ENCODE measurements around the gene DUSP7.

DNA sequence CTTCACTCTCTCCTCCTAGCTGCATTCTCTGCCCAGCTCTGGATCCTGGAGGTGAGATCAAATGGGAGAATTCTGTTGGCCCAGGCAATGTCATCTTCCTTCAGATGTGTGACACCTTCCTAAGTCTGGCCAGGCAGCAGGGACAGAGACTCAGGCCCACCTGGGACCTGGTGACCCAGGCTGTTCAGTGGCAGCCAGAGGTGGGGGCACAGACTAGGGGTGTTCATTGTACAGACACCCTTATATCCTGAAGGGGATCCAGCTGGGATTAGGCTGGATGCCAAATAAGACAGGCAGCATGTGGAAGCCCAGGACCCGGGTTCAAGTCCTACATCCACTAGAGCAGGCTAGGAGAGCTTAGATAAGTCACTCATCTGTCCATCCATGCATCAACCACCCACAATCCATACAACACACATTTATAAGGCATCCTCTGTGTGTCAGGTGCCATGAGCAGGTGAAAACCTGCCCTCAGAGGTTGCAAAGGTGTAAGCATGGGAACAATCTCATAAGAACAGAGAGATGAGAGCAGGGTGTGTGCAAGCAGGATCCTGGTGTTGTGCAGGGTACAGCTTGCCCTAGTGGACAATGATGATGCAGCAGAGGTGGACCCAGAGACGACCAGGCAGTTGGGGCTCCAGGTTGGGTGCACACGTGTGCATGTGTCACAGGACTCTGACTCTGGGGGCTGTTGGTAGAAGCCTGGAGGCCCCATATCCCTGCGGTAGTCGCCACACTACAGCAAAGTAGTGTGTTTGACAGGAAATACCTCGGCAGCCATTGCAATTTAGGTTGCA, 42.4 kb downstream of the DUSP7 start:
- TF ChIP-seq, protein P1, sequence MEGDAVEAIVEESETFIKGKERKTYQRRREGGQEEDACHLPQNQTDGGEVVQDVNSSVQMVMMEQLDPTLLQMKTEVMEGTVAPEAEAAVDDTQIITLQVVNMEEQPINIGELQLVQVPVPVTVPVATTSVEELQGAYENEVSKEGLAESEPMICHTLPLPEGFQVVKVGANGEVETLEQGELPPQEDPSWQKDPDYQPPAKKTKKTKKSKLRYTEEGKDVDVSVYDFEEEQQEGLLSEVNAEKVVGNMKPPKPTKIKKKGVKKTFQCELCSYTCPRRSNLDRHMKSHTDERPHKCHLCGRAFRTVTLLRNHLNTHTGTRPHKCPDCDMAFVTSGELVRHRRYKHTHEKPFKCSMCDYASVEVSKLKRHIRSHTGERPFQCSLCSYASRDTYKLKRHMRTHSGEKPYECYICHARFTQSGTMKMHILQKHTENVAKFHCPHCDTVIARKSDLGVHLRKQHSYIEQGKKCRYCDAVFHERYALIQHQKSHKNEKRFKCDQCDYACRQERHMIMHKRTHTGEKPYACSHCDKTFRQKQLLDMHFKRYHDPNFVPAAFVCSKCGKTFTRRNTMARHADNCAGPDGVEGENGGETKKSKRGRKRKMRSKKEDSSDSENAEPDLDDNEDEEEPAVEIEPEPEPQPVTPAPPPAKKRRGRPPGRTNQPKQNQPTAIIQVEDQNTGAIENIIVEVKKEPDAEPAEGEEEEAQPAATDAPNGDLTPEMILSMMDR (IDR thresholded peaks at IDR 0.05), result no peak
- no peak for TF ChIP-seq POLR2AphosphoS5 (IDR thresholded peaks at IDR 0.05)
